ENCODE measurements around the gene FOXN3. TPM values are rescaled to one million over a fixed set of nuclear protein-coding genes. Genes with fewer than 3 reads are reported as not detected.

Gene FOXN3
- total RNA-seq, 6 experiments from 2014 or later: 31.9 to 43.4 (median 37.9) TPM

DNA sequence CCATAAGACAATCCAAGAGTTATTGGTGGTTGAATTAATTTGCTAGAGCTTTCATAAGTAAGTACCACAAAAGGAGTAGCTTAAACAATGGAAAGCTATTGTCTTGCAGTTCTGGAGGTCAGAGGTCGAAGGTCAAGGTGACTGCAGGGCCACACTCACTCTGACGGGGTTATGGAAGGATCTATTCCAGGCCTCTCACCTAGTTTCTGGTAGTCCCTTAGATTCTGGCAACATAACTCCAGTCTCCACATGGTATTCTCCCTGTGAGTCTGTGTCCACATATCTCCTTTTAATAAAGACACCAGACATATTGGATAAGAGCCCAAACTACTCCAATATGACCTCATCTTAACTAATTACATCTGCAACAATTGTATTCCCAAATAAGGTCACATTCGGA, 273.4 kb downstream of the FOXN3 start:
- H3K9me3 Mint-ChIP-seq: no peaks in the 10 kb centered on the region
- peaks cover 18% of the 10 kb centered on the region for H3K27me3 Mint-ChIP-seq (ENCODE audit: insufficient read depth)
- H3K27ac Mint-ChIP-seq: no peak overlapping the region
- no peak for DNase-seq
- H3K4me1 Mint-ChIP-seq (ENCODE audit: low read depth): peaks cover 16% of the 10 kb centered on the region
- no peaks in the 10 kb centered on the region; the same call in 1 of the 2 replicates for H3K36me3 Mint-ChIP-seq (ENCODE audit: low read depth)
- TF ChIP-seq, protein P1, sequence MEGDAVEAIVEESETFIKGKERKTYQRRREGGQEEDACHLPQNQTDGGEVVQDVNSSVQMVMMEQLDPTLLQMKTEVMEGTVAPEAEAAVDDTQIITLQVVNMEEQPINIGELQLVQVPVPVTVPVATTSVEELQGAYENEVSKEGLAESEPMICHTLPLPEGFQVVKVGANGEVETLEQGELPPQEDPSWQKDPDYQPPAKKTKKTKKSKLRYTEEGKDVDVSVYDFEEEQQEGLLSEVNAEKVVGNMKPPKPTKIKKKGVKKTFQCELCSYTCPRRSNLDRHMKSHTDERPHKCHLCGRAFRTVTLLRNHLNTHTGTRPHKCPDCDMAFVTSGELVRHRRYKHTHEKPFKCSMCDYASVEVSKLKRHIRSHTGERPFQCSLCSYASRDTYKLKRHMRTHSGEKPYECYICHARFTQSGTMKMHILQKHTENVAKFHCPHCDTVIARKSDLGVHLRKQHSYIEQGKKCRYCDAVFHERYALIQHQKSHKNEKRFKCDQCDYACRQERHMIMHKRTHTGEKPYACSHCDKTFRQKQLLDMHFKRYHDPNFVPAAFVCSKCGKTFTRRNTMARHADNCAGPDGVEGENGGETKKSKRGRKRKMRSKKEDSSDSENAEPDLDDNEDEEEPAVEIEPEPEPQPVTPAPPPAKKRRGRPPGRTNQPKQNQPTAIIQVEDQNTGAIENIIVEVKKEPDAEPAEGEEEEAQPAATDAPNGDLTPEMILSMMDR (IDR thresholded peaks at IDR 0.05): no peak
- H3K4me3 Mint-ChIP-seq: no peak overlapping the region

DNA sequence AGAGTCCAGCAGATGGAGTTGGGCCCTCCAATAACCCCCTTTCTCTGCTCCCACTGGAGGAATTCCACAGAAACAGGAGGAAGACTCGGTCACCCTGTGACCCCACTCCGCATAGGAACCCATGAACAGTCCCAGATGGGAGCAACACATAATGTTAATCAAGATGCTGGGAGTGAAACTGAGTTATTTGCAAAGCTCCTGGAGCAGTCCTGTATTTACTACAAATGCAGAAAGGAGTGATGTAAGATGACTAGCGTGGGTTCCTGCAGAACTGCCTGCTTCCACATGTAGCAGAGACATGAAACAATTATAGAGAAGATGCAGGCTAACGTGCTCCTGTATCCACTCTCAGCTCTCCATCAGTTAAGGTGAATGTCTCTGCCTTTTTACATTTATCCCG, 274.7 kb downstream of the FOXN3 start:
- DNase-seq: no peak
- Mint-ChIP-seq H3K4me1 (ENCODE audit: low read depth) (peaks cover 29% of the 10 kb centered on the region), H3K36me3 (ENCODE audit: low read depth) (no peaks in the 10 kb centered on the region; the same call in 1 of the 2 replicates), H3K27ac (no peak overlapping the region), H3K9me3 (peaks cover 1% of the 10 kb centered on the region; the same call in 1 of the 2 replicates), H3K27me3 (ENCODE audit: insufficient read depth) (peaks cover 15% of the 10 kb centered on the region), H3K4me3 (no peak overlapping the region)
- TF ChIP-seq, protein P1 (IDR thresholded peaks at IDR 0.05): no peak

DNA sequence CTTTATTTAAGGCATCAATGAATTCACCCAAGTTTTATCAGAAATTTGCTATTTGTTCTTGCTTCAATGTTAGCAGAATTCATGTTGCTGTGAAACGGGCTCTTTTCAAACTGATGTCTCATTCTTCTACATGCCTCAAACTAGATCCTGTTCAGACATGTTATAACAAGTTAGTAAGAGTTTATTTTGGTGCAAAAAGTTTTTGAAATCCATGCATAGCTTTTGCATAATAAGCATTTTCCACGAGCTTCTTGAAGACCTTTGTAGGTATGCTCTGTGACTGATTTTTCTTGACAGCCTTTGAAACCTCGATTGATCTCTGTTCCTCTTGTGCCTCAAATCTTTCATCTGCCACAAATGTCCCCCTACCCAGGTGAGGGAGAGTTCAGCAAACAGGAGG, 275.2 kb downstream of the FOXN3 start:
- Mint-ChIP-seq H3K9me3 (peaks cover 6% of the 10 kb centered on the region; the same call in 1 of the 2 replicates), H3K36me3 (ENCODE audit: low read depth) (no peaks in the 10 kb centered on the region; the same call in 1 of the 2 replicates), H3K4me3 (no peak overlapping the region), H3K27me3 (ENCODE audit: insufficient read depth) (peaks cover 11% of the 10 kb centered on the region), H3K4me1 (ENCODE audit: low read depth) (peaks cover 34% of the 10 kb centered on the region), H3K27ac (no peak overlapping the region)
- no peak for DNase-seq
- TF ChIP-seq, protein P1 (IDR thresholded peaks at IDR 0.05): no peak

DNA sequence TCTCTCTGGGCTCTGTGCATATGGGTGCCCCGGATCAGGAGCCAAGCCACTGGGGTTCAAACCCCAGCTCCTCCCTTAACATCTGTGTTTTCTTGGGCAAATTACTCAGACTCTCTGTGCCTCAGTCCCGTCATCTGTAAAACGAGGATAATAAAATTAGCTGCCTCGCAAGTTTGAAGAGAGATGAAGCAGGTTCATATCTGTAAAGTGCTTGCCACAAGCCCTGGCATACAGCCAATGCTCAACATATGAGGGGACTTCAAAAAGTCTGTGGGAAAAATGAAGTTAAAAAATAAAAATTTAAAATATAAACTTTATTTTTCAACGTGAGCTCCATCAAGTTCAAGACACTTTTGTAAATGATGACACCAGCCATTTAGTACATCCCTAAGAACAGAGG, 276.7 kb downstream of the FOXN3 start:
- Mint-ChIP-seq H3K27me3 (ENCODE audit: insufficient read depth) (peaks cover 10% of the 10 kb centered on the region), H3K4me3 (no peak overlapping the region), H3K36me3 (ENCODE audit: low read depth) (peaks cover 10% of the 10 kb centered on the region), H3K9me3 (peaks cover 18% of the 10 kb centered on the region), H3K27ac (no peak overlapping the region), H3K4me1 (ENCODE audit: low read depth) (peaks cover 41% of the 10 kb centered on the region)
- no peak for DNase-seq
- TF ChIP-seq, protein P1 (IDR thresholded peaks at IDR 0.05): no peak

DNA sequence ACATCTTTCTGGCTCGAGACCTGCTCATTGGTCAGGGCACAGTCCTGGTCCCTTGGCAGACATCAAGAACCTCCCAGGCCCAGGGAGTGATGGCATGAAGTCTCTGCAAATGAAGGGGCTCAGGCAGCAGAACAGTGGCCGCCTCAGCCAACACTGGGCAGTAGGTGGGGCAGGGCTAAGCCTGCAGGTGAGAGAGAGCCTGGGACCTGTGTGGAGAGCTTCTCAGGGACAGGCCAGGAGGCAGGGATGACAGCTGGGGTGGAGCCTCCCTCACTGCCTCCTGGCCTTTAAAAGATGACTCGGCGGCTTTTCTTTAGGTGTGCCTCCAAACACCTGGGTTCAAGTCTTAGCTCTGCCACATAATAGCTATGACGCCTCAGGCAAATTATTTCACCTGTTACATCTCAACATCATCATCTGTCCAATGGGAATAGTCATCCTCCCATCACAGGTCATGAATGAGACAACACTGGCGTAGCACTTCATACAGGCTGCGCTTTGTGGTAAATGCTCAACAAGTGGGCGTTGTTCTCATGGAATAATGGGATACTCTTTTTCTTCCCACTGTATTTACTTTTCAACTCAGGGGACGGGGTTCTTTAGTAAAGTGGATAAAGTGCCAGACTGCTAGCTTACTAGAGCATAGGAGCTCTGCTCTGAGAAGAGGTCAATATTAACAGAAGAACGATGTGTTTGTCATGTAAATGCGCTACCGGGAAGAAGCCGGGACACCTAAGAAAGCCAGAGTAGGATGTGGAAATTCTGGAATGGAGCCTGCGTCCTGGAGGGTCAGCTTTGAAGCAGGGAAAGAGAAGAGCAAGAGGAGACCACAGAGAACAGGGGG, 277.4 kb downstream of the FOXN3 start:
- peaks cover 41% of the 10 kb centered on the region for H3K4me1 Mint-ChIP-seq (ENCODE audit: low read depth)
- TF ChIP-seq, protein P1 (IDR thresholded peaks at IDR 0.05): no peak
- H3K27ac Mint-ChIP-seq: no peak overlapping the region
- peaks cover 10% of the 10 kb centered on the region for H3K27me3 Mint-ChIP-seq (ENCODE audit: insufficient read depth)
- H3K36me3 Mint-ChIP-seq (ENCODE audit: low read depth): peaks cover 10% of the 10 kb centered on the region
- no peak overlapping the region for H3K4me3 Mint-ChIP-seq
- peaks cover 18% of the 10 kb centered on the region for H3K9me3 Mint-ChIP-seq
- no peak for DNase-seq

All from HFFc6 (cell line).